ENCODE results near the gene PLBD1. TPM values are rescaled to one million over a fixed set of nuclear protein-coding genes. Genes with fewer than 3 reads are reported as not detected.
A peak's percentile ranks its signal among the peaks of the same experiment; 100 is the strongest.

PLBD1 gene
- total RNA-seq, 1 donor from 2014 or later, result 3.5 TPM

DNA sequence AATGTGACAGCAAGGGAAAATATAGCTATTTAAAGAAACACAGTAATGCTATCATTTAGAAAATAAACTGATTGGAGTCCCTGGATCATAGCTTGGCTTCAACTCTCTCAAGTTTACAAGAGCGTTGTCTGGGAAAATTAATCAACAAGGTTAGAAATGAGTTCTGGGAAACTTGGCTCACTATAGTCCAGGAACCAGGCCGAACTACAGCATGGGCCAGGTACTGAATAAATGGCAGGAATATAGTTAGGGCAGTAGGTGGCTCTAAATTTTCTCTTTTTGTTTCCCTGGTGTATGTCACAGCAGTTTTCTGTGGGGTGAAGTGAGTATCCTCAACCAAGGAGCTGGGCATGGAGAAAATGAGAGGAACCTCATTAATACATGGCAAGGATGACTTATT lies 72.4 kb downstream of the PLBD1 start:
- TF ChIP-seq, protein P1, sequence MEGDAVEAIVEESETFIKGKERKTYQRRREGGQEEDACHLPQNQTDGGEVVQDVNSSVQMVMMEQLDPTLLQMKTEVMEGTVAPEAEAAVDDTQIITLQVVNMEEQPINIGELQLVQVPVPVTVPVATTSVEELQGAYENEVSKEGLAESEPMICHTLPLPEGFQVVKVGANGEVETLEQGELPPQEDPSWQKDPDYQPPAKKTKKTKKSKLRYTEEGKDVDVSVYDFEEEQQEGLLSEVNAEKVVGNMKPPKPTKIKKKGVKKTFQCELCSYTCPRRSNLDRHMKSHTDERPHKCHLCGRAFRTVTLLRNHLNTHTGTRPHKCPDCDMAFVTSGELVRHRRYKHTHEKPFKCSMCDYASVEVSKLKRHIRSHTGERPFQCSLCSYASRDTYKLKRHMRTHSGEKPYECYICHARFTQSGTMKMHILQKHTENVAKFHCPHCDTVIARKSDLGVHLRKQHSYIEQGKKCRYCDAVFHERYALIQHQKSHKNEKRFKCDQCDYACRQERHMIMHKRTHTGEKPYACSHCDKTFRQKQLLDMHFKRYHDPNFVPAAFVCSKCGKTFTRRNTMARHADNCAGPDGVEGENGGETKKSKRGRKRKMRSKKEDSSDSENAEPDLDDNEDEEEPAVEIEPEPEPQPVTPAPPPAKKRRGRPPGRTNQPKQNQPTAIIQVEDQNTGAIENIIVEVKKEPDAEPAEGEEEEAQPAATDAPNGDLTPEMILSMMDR (conservative IDR thresholded peaks at IDR 0.05), result no peak

DNA sequence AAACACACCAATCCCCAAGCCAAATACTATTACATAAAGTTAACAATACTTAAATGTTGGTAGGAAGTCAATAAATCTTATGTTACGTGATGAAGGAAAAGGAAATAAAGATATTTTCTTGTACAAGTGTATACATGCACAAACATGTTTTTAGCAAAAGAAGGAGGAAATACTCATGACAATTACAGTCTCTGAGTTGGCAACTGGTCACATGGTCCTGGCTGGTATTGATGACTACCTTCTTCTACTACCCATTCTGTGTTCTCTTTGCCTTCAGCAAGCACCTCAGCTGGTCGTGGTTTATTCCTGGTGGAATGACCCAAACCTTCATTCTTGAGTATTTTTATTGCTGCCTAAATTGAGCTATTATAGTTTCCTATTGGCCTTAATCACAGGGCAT lies 84.8 kb downstream of the PLBD1 start:
- no peaks in the 10 kb centered on the region for H3K4me1 Mint-ChIP-seq
- peaks cover 70% of the 10 kb centered on the region for H3K36me3 Mint-ChIP-seq (ENCODE audit: low read depth)
- TF ChIP-seq, protein P1 (conservative IDR thresholded peaks at IDR 0.05), result no peak
- H3K9me3 Mint-ChIP-seq, result peaks cover 3% of the 10 kb centered on the region
- DNase-seq (ENCODE audit: low read depth, low spot score), result no peak
- H3K4me3 Mint-ChIP-seq, result no peak overlapping the region
- H3K27me3 Mint-ChIP-seq (ENCODE audit: low read depth), result no peaks in the 10 kb centered on the region
- H3K27ac Mint-ChIP-seq (ENCODE audit: unreplicated experiment), result no peak overlapping the region

More for the DNA sequence above, 72.4 kb downstream of the PLBD1 start:
- Mint-ChIP-seq H3K27me3 (ENCODE audit: low read depth) (no peaks in the 10 kb centered on the region), H3K9me3 (peaks cover 16% of the 10 kb centered on the region), H3K4me1 (no peaks in the 10 kb centered on the region), H3K36me3 (ENCODE audit: low read depth) (peaks cover 67% of the 10 kb centered on the region), H3K4me3 (no peak overlapping the region), H3K27ac (ENCODE audit: unreplicated experiment) (no peak overlapping the region)
- no peak for DNase-seq (ENCODE audit: low read depth, low spot score)

DNA sequence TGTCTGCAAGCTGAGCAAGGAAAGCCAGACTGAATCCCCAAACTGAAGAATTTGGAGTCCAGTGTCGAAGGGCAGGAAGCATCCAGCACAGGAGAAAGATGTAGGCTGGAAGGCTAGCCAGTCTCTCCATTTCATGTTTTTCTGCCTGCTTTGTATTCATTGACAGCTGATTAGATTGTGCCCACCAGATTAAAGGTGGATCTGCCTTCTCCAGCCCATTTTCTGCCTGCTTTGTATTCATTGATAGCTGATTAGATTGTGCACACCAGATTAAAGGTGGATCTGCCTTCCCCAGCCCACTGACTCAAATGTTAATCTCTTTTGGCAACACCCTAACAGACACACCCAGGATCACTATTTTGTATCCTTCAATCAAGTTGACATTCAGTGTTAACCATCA lies 85.3 kb downstream of the PLBD1 start:
- H3K27ac Mint-ChIP-seq (ENCODE audit: unreplicated experiment), result no peak overlapping the region
- no peak overlapping the region for H3K4me3 Mint-ChIP-seq
- no peaks in the 10 kb centered on the region for H3K9me3 Mint-ChIP-seq

DNA sequence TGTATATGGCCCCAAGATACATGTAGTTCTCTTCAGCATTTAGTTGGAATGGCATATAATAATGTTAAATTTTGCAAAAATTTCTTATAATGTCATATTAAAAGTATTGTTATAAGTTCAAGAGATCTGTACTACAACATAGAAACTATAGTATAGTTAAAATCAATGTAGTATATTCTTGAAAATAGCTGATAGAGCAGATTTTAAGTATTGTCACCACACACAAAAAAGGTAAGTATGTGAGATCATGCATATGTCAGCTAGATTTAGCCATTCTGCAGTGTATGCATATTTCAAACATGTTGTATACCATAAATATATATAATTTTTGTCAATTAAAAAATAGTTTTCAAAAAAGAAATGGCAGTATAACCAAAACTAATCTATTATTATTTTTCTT lies 86.5 kb downstream of the PLBD1 start:
- TF ChIP-seq, protein P1 (conservative IDR thresholded peaks at IDR 0.05), result no peak
- Mint-ChIP-seq H3K27ac (ENCODE audit: unreplicated experiment) (no peak overlapping the region), H3K27me3 (ENCODE audit: low read depth) (no peaks in the 10 kb centered on the region), H3K4me3 (peak overlapping the region; percentile 19), H3K36me3 (ENCODE audit: low read depth) (peaks cover 62% of the 10 kb centered on the region), H3K4me1 (no peaks in the 10 kb centered on the region), H3K9me3 (no peaks in the 10 kb centered on the region)
- no peak for DNase-seq (ENCODE audit: low read depth, low spot score)

More for the DNA sequence above, 85.3 kb downstream of the PLBD1 start:
- Mint-ChIP-seq H3K36me3 (ENCODE audit: low read depth) (peaks cover 70% of the 10 kb centered on the region), H3K27me3 (ENCODE audit: low read depth) (no peaks in the 10 kb centered on the region), H3K4me1 (no peaks in the 10 kb centered on the region)
- TF ChIP-seq, protein P1 (conservative IDR thresholded peaks at IDR 0.05), result no peak
- no peak for DNase-seq (ENCODE audit: low read depth, low spot score)

DNA sequence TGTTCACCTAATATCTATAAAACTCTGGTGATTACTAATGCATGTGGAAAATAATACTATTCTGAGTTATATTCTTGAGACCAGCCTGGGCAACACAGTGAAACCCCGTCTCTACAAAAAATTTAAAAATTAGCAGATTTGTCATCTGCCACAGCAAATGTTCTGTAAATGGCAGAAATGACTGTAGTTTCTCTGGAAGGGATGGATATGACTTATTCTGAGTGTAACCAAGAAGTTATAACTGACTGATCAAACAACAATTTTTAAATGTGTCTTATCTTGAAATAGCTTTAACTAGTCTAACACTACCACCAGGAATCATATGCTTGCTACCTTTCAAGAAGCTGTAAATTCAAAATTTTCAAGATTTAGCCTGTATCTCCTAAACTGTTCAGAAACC lies 88.7 kb downstream of the PLBD1 start:
- H3K36me3 Mint-ChIP-seq (ENCODE audit: low read depth), result peaks cover 62% of the 10 kb centered on the region
- H3K4me3 Mint-ChIP-seq, result no peak overlapping the region
- H3K27me3 Mint-ChIP-seq (ENCODE audit: low read depth), result no peaks in the 10 kb centered on the region
- H3K4me1 Mint-ChIP-seq, result no peaks in the 10 kb centered on the region
- H3K27ac Mint-ChIP-seq (ENCODE audit: unreplicated experiment), result no peak overlapping the region
- TF ChIP-seq, protein P1 (conservative IDR thresholded peaks at IDR 0.05), result no peak
- DNase-seq (ENCODE audit: low read depth, low spot score), result no peak
- peaks cover 5% of the 10 kb centered on the region for H3K9me3 Mint-ChIP-seq

Measured in neural crest cell (in vitro differentiated cells).